ENCODE results near the gene FTL. TPM values are rescaled to one million over a fixed set of nuclear protein-coding genes. Genes with fewer than 3 reads are reported as not detected.

The FTL gene
- total RNA-seq, 1 experiment from 2014 or later = 1,245 TPM

DNA sequence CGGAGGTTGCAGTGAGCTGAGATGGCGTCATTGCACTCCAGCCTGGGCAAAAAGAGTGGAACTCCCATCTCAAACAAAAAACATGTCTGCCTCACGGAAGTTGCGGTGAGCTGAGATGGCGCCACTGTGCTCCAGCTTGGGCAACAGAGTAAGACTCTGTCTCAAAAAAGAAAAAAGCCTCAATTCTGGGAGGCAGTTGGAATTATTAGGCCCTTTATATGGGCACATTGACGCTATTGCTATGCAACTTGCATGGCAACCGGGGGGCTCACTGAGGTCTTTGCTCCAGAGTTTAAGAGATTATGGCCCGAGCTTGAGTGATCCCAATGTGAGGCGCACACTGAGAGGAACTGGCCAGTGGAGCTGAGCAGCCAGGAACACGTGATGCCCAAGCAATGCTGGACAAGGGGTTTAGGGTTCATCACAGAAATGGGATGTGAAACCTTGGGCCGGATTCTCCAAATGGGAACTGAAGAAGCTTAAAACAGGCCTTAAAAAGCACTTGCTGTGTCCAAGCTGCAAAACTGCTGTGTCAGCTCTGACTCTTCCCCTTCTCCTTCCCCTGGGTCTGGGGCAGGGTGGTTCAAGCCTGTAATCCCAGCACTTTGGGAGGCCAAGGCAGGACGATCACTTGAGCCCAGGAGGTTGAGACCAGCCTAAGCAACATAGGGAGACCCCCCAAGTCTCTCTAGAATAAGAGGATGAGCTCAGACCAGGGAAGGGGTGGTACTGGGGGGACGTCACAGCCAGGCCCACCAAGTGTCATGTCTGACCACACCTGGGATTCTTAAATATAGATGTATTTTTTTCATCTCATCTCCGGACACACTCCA is 2.5 kb downstream of the FTL start:
- Histone ChIP-seq H3K9me3 (ENCODE audit: control insufficient read depth, low read depth, low read length) (no peaks in the 10 kb centered on the region), H4K5ac (ENCODE audit: insufficient read length, low read depth, low read length) (no peak overlapping the region), H4K91ac (ENCODE audit: insufficient read length, low read depth, low read length) (no peak overlapping the region), H4K8ac (replicated peaks; ENCODE audit: insufficient read length, low read depth, low read length) (no peak overlapping the region), H3T11ph (ENCODE audit: low read length) (no peak overlapping the region), H3K14ac (ENCODE audit: insufficient read depth, low read length) (no peak overlapping the region), H2BK12ac (ENCODE audit: insufficient read length, low read depth, low read length) (no peak overlapping the region), H3K4me1 (ENCODE audit: insufficient read depth, low read length) (no peaks in the 10 kb centered on the region), H2BK15ac (ENCODE audit: low read depth, low read length) (no peak overlapping the region), H2AK5ac (ENCODE audit: insufficient read length, low read length) (no peak overlapping the region), H3K4me2 (ENCODE audit: insufficient read depth, insufficient read length, low read length) (no peak overlapping the region), H3K4ac (ENCODE audit: low read depth, low read length) (no peak overlapping the region), H2BK5ac (ENCODE audit: insufficient read length, low read length) (no peak overlapping the region), H3K79me2 (ENCODE audit: insufficient read depth, low read length) (no peaks in the 10 kb centered on the region), H4K20me1 (ENCODE audit: control insufficient read depth, insufficient read depth, insufficient read length) (peaks cover 3% of the 10 kb centered on the region), H2BK120ac (ENCODE audit: low read depth, low read length, poor library complexity, severe bottlenecking) (no peak overlapping the region), H3K56ac (ENCODE audit: insufficient read length, low read depth, low read length) (no peak overlapping the region), H3K23me2 (ENCODE audit: insufficient read length, low read depth, low read length, poor library complexity, severe bottlenecking) (peaks cover 14% of the 10 kb centered on the region), H3K27me3 (ENCODE audit: insufficient read depth, low read length) (no peaks in the 10 kb centered on the region), H3K23ac (ENCODE audit: insufficient read length, low read depth, low read length) (no peak overlapping the region), H2AFZ (ENCODE audit: low read length) (no peak overlapping the region), H3K27ac (ENCODE audit: insufficient read length, low read depth, low read length) (no peak overlapping the region), H3K79me1 (ENCODE audit: insufficient read depth, low read depth, low read length, poor library complexity, severe bottlenecking) (no peaks in the 10 kb centered on the region), H3K18ac (ENCODE audit: insufficient read length, low read depth, low read length) (no peak overlapping the region), H2BK20ac (ENCODE audit: low read depth, low read length, poor library complexity, severe bottlenecking) (no peak overlapping the region), H3K9ac (ENCODE audit: extremely low read depth, insufficient read length, low read length) (no peak overlapping the region)
- peaks cover 0 to 5% of the 10 kb centered on the region in 2 experiments; a peak in 1 of 5 replicates for H3K9me3 Mint-ChIP-seq
- peaks cover 33 to 50% (median 47%) of the 10 kb centered on the region in 3 experiments; a peak in 6 of 7 replicates for H3K36me3 Mint-ChIP-seq (ENCODE audit: insufficient read depth in 1 of 3, low read depth in 3 of 3)
- DNase-seq = peak; percentile 55
- peaks cover 27 to 50% of the 10 kb centered on the region in 2 experiments for H3K4me1 Mint-ChIP-seq
- H3K4me3 Mint-ChIP-seq = peak overlapping the region; percentile 96 to 98
- peak overlapping the region in 2 of 3 experiments; percentile 61 to 82; a peak in 1 of 7 replicates for H3K27ac Mint-ChIP-seq
- no CpG with 5 or more reads among the region's 14 CpGs for WGBS (ENCODE audit: extremely low coverage, insufficient read length, low lambda C conversion rate)
- TF ChIP-seq, protein P1, sequence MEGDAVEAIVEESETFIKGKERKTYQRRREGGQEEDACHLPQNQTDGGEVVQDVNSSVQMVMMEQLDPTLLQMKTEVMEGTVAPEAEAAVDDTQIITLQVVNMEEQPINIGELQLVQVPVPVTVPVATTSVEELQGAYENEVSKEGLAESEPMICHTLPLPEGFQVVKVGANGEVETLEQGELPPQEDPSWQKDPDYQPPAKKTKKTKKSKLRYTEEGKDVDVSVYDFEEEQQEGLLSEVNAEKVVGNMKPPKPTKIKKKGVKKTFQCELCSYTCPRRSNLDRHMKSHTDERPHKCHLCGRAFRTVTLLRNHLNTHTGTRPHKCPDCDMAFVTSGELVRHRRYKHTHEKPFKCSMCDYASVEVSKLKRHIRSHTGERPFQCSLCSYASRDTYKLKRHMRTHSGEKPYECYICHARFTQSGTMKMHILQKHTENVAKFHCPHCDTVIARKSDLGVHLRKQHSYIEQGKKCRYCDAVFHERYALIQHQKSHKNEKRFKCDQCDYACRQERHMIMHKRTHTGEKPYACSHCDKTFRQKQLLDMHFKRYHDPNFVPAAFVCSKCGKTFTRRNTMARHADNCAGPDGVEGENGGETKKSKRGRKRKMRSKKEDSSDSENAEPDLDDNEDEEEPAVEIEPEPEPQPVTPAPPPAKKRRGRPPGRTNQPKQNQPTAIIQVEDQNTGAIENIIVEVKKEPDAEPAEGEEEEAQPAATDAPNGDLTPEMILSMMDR (conservative IDR thresholded peaks at IDR 0.05) = no peak
- peaks cover 2% of the 10 kb centered on the region; the same call in 1 of the 2 replicates for H3K27me3 Mint-ChIP-seq (ENCODE audit: low read depth)

All from H9 (cell line).